Left ventricle myocardium inferior (tissue), 1 donor: ENCODE measurements around the gene JAKMIP1. TPM values are rescaled to one million over a fixed set of nuclear protein-coding genes. Genes with fewer than 3 reads are reported as not detected.

Source experiments
- DNase-seq: peaks from one replicate; pipeline ENCODE4 v3.0.0-alpha.2; 2020
- H3K27ac ChIP-seq: fragments of 200-600 bp; replicated peaks from 2 replicates; pipeline ENCODE4 v1.8.0; 2021
- H3K27me3 ChIP-seq: fragments of 200-600 bp; 2 replicates; pipeline ENCODE4 v1.8.0; 2021; ENCODE audit warnings: low read depth
- H3K36me3 ChIP-seq: fragments of 200-600 bp; 2 replicates; pipeline ENCODE4 v1.8.0; 2021
- H3K4me1 ChIP-seq: fragments of 200-600 bp; 2 replicates; pipeline ENCODE4 v1.8.0; 2021
- H3K4me3 ChIP-seq: fragments of 200-600 bp; 2 replicates; pipeline ENCODE4 v1.8.0; 2021; ENCODE audit warnings: mild to moderate bottlenecking, moderate library complexity
- H3K9me3 ChIP-seq: fragments of 200-600 bp; replicated peaks from 2 replicates; pipeline ENCODE4 v1.8.0; 2021
- intact Hi-C: fragments of 100-400 bp; cut with micrococcal nuclease; formaldehyde crosslinking; loops from one replicate; pipeline ENCODE4 v1.11.0; 2022
- total RNA-seq: library from RNA; stranded (reverse); fragmentation: NEBNext Ultra II Directional; extraction: Animal tissue kit (Norgen Biotek cat#: 25700); gene quantifications from one replicate; pipeline ENCODE4 v1.2.1, GENCODE V29; 2021
- TF ChIP-seq, protein P1 (sequence below): fragments of 200-600 bp; IDR thresholded peaks from 2 replicates; pipeline ENCODE4 v1.8.0; 2021; ENCODE audit warnings: antibody characterized with exemption, mild to moderate bottlenecking, borderline replicate concordance
- donor health status: DM: no; HTN: yes; CAD: no; lungs with severe emphysema.

The JAKMIP1 gene
- total RNA-seq, 1 donor from 2014 or later: not detected

- Histone ChIP-seq H3K9me3 (peaks cover 23% of the 10 kb centered on the region), H3K27me3 (peaks cover 35% of the 10 kb centered on the region), H3K36me3 (no peaks in the 10 kb centered on the region), H3K4me1 (no peaks in the 10 kb centered on the region), H3K4me3 (no peak overlapping the region), H3K27ac (no peak overlapping the region)
- DNase-seq: no peak
- intact Hi-C loops: no loop called here
- TF ChIP-seq, protein P1, sequence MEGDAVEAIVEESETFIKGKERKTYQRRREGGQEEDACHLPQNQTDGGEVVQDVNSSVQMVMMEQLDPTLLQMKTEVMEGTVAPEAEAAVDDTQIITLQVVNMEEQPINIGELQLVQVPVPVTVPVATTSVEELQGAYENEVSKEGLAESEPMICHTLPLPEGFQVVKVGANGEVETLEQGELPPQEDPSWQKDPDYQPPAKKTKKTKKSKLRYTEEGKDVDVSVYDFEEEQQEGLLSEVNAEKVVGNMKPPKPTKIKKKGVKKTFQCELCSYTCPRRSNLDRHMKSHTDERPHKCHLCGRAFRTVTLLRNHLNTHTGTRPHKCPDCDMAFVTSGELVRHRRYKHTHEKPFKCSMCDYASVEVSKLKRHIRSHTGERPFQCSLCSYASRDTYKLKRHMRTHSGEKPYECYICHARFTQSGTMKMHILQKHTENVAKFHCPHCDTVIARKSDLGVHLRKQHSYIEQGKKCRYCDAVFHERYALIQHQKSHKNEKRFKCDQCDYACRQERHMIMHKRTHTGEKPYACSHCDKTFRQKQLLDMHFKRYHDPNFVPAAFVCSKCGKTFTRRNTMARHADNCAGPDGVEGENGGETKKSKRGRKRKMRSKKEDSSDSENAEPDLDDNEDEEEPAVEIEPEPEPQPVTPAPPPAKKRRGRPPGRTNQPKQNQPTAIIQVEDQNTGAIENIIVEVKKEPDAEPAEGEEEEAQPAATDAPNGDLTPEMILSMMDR: no peak
These were observed 136.7 kb downstream of the JAKMIP1 start for GRCh38 chr4:6063684-6064083.

DNA sequence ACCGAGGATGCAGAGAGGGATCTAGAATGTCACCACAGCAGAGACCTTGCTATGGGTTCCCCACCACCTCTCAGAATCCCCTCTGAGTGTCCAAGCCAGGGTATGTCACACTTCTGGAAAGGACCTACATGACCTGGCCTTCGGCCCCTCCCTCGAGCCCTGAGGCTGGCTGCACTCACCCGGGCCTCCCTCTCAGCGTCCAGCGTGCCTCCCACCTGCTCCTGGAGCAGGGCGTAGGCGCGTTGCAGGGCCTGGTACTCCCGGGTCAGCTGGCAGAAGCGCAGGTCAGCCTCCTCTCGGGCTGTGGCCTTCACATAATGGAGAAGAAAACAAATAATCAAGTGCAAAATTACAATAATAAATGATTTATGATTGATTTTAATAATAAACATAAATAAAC is 138.2 kb downstream of the JAKMIP1 start:
- H3K4me3 ChIP-seq: no peak overlapping the region
- no peak for DNase-seq
- no peak overlapping the region for H3K27ac ChIP-seq
- no peaks in the 10 kb centered on the region for H3K36me3 ChIP-seq
- TF ChIP-seq, protein P1: no peak
- H3K27me3 ChIP-seq: peaks cover 19% of the 10 kb centered on the region
- H3K9me3 ChIP-seq: peaks cover 39% of the 10 kb centered on the region
- intact Hi-C loops: no loop called here
- H3K4me1 ChIP-seq: no peaks in the 10 kb centered on the region

GRCh38 chr4:6059375-6059805 is 141.0 kb downstream of the JAKMIP1 start:
- no peak for DNase-seq
- peaks cover 17% of the 10 kb centered on the region for H3K27me3 ChIP-seq
- no peak overlapping the region for H3K27ac ChIP-seq
- no peaks in the 10 kb centered on the region for H3K36me3 ChIP-seq
- peaks cover 41% of the 10 kb centered on the region for H3K9me3 ChIP-seq
- intact Hi-C loops: no loop called here
- TF ChIP-seq, protein P1: no peak
- H3K4me1 ChIP-seq: no peaks in the 10 kb centered on the region
- H3K4me3 ChIP-seq: no peak overlapping the region

GRCh38 chr4:6058531-6059374 is 141.6 kb downstream of the JAKMIP1 start:
- peaks cover 41% of the 10 kb centered on the region for H3K9me3 ChIP-seq
- TF ChIP-seq, protein P1: no peak
- no peak overlapping the region for H3K4me3 ChIP-seq
- peaks cover 17% of the 10 kb centered on the region for H3K27me3 ChIP-seq
- no peak for DNase-seq
- no peak overlapping the region for H3K27ac ChIP-seq
- intact Hi-C loops: no loop called here
- no peaks in the 10 kb centered on the region for H3K4me1 ChIP-seq
- no peaks in the 10 kb centered on the region for H3K36me3 ChIP-seq

DNA sequence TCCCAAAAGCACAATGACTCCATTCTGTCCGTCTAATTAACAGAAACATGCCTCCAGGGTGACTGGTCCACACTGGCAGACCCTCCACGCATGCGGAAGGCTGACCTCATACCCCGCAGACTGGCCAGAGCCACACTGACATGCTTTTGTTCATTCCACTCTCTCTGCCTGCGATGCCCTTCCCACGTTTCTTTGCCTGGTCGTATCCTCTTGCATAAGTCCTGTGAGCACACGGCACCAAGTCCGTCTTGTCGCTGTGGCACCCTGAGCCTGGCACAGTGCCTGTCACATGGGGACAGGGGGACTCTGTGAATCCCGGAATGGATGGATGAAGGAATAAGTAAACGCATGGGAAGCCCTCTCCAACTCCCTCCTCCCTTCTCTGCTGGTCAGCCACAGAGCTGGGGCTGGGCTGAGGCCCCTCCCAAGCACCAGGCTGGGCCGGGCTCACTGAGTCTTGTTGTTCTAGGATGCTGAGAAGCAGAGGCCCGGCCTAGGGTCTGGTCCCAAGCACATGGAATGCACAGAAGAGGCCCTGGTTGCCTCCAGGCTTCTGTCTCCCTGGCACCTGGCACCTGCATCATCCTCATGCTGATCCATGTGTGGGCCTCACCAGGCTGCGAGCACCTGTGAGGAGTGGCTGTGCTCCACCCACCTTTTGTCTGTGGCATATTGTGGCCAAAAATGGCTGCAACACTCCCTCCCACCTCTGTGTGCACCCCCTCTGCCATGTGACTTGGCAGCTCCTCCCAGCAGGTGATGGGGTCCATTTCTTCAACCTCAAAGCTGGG is 143.2 kb downstream of the JAKMIP1 start:
- intact Hi-C loops: no loop called here
- no peak for DNase-seq
- Histone ChIP-seq H3K36me3 (no peaks in the 10 kb centered on the region), H3K9me3 (peaks cover 41% of the 10 kb centered on the region), H3K4me3 (no peak overlapping the region), H3K27me3 (peaks cover 11% of the 10 kb centered on the region), H3K4me1 (no peaks in the 10 kb centered on the region), H3K27ac (no peak overlapping the region)
- TF ChIP-seq, protein P1: no peak
